Activated naive CD8-positive, alpha-beta T cell (primary cell): ENCODE measurements around the gene PTPRN2.

Experiments
- H3K27ac Mint-ChIP-seq: one replicate; pipeline ENCODE4 v1.8.0; 2021; ENCODE audit warnings: mixed read lengths
- H3K27me3 Mint-ChIP-seq: one replicate; pipeline ENCODE4 v1.8.0; 2021; ENCODE audit warnings: mixed read lengths
- H3K36me3 Mint-ChIP-seq: one replicate; pipeline ENCODE4 v1.8.0; 2021; ENCODE audit warnings: mixed read lengths
- H3K4me1 Mint-ChIP-seq: one replicate; pipeline ENCODE4 v1.8.0; 2021; ENCODE audit warnings: low read depth, mixed read lengths
- H3K4me3 Mint-ChIP-seq: one replicate; pipeline ENCODE4 v1.8.0; 2021; ENCODE audit warnings: mild to moderate bottlenecking, mixed read lengths
- H3K9me3 Mint-ChIP-seq: one replicate; pipeline ENCODE4 v1.8.0; 2021; ENCODE audit warnings: low read depth, mixed read lengths

Gene PTPRN2

GRCh38 chr7:157803906-157804305, 783.7 kb downstream of the PTPRN2 start:
- no peak overlapping the region for H3K27ac Mint-ChIP-seq
- no peaks in the 10 kb centered on the region for H3K4me1 Mint-ChIP-seq
- no peaks in the 10 kb centered on the region for H3K27me3 Mint-ChIP-seq
- H3K36me3 Mint-ChIP-seq = no peaks in the 10 kb centered on the region
- no peak overlapping the region for H3K4me3 Mint-ChIP-seq
- H3K9me3 Mint-ChIP-seq = no peaks in the 10 kb centered on the region

GRCh38 chr7:157801971-157802675, 785.5 kb downstream of the PTPRN2 start:
- Mint-ChIP-seq H3K27me3 (no peaks in the 10 kb centered on the region), H3K4me1 (no peaks in the 10 kb centered on the region), H3K9me3 (no peaks in the 10 kb centered on the region), H3K4me3 (no peak overlapping the region), H3K27ac (no peak overlapping the region), H3K36me3 (no peaks in the 10 kb centered on the region)

GRCh38 chr7:157801113-157801512, 786.5 kb downstream of the PTPRN2 start:
- H3K4me3 Mint-ChIP-seq = no peak overlapping the region

DNA sequence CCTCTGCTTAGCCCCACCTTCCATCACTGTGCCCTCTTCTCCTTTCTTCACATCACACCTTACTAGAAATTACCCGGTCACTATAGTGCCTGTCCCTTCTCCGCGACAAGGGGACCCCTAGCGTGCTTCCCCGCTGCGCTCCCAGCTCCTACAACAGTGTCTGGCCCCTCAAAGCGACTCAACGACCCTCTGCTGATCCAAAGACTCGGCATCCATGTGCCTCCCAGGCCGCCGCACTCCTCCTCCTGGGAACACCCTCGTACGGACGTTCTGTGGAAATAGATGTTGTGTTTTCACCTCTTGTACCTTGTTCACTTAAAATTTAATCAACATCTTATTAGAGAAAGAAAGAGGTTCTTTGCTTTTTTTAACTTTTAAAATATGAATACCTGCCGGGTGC, 787.3 kb downstream of the PTPRN2 start:
- no peaks in the 10 kb centered on the region for H3K27me3 Mint-ChIP-seq
- H3K27ac Mint-ChIP-seq = no peak overlapping the region
- H3K36me3 Mint-ChIP-seq = no peaks in the 10 kb centered on the region
- H3K4me3 Mint-ChIP-seq = no peak overlapping the region
- no peaks in the 10 kb centered on the region for H3K4me1 Mint-ChIP-seq
- H3K9me3 Mint-ChIP-seq = no peaks in the 10 kb centered on the region

More at GRCh38 chr7:157801113-157801512, 786.5 kb downstream of the PTPRN2 start:
- Mint-ChIP-seq H3K36me3 (no peaks in the 10 kb centered on the region), H3K9me3 (no peaks in the 10 kb centered on the region), H3K4me1 (no peaks in the 10 kb centered on the region), H3K27me3 (no peaks in the 10 kb centered on the region), H3K27ac (no peak overlapping the region)

DNA sequence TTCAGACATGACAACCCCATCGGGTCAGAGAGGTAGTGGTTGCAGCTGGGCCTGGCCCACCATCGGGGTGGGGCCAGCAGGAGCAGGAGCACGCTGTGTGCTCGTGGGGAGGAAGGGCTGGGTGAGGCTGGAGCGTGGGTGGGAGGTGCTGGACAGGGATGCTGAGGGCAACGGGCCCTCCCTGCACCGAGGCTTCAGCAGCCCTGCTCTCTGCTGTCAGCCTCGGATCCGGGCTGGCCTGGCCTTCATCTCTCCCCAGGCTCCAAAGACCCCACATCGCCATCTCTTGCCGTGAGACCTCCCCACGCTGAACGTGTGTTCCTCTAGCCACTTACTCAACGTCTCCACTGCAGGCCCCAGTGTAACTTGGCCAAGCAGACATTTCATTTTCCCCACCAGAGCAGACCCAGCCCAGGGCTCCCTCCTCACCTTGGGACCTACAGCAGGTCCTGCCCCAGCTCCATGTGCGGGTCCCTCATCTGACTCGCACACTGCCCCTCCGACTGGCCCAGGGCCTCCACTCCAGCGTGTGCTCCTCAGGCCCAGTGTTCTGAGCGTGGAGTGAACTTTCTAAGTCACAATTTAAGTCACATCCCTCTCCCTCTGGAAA, 788.4 kb downstream of the PTPRN2 start:
- Mint-ChIP-seq H3K27me3 (peaks cover 3% of the 10 kb centered on the region), H3K4me1 (no peaks in the 10 kb centered on the region), H3K36me3 (no peaks in the 10 kb centered on the region), H3K9me3 (no peaks in the 10 kb centered on the region), H3K4me3 (no peak overlapping the region), H3K27ac (no peak overlapping the region)

GRCh38 chr7:157797361-157797760, 790.3 kb downstream of the PTPRN2 start:
- Mint-ChIP-seq H3K27me3 (peaks cover 4% of the 10 kb centered on the region), H3K4me3 (no peak overlapping the region), H3K9me3 (no peaks in the 10 kb centered on the region), H3K27ac (no peak overlapping the region), H3K36me3 (no peaks in the 10 kb centered on the region), H3K4me1 (no peaks in the 10 kb centered on the region)

- Mint-ChIP-seq H3K27ac (no peak overlapping the region), H3K4me3 (no peak overlapping the region), H3K27me3 (peaks cover 4% of the 10 kb centered on the region), H3K4me1 (no peaks in the 10 kb centered on the region), H3K9me3 (no peaks in the 10 kb centered on the region), H3K36me3 (no peaks in the 10 kb centered on the region)
Measured at GRCh38 chr7:157796846-157797245, 790.8 kb downstream of the PTPRN2 start.

- H3K4me3 Mint-ChIP-seq = no peak overlapping the region
- H3K9me3 Mint-ChIP-seq = no peaks in the 10 kb centered on the region
- no peaks in the 10 kb centered on the region for H3K36me3 Mint-ChIP-seq
- H3K4me1 Mint-ChIP-seq = no peaks in the 10 kb centered on the region
- peaks cover 4% of the 10 kb centered on the region for H3K27me3 Mint-ChIP-seq
- no peak overlapping the region for H3K27ac Mint-ChIP-seq
Measured at GRCh38 chr7:157795643-157796042, 792.0 kb downstream of the PTPRN2 start.

GRCh38 chr7:157795199-157795598, 792.4 kb downstream of the PTPRN2 start:
- H3K36me3 Mint-ChIP-seq = no peaks in the 10 kb centered on the region

DNA sequence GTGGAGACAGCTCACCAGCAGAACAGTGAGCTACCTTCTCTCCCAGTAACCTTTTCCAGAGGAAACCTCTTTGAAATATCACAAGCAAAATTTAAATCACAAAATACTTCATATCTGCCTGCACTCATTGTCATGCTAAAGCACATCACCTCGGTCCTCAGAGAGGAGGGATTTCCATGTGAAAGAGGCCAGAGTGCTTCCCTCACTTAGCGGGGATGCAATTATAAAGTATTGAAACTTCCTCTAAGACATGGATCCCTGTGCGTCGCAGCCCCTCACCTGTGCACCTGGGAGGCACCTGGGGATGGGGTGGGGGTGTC, 792.9 kb downstream of the PTPRN2 start:
- H3K9me3 Mint-ChIP-seq = no peaks in the 10 kb centered on the region
- peaks cover 4% of the 10 kb centered on the region for H3K27me3 Mint-ChIP-seq
- no peaks in the 10 kb centered on the region for H3K36me3 Mint-ChIP-seq
- H3K4me1 Mint-ChIP-seq = peaks cover under 1% of the 10 kb centered on the region
- H3K4me3 Mint-ChIP-seq = no peak overlapping the region
- no peak overlapping the region for H3K27ac Mint-ChIP-seq

More at GRCh38 chr7:157795199-157795598, 792.4 kb downstream of the PTPRN2 start:
- Mint-ChIP-seq H3K27ac (no peak overlapping the region), H3K4me3 (no peak overlapping the region), H3K4me1 (no peaks in the 10 kb centered on the region), H3K27me3 (peaks cover 4% of the 10 kb centered on the region), H3K9me3 (no peaks in the 10 kb centered on the region)

DNA sequence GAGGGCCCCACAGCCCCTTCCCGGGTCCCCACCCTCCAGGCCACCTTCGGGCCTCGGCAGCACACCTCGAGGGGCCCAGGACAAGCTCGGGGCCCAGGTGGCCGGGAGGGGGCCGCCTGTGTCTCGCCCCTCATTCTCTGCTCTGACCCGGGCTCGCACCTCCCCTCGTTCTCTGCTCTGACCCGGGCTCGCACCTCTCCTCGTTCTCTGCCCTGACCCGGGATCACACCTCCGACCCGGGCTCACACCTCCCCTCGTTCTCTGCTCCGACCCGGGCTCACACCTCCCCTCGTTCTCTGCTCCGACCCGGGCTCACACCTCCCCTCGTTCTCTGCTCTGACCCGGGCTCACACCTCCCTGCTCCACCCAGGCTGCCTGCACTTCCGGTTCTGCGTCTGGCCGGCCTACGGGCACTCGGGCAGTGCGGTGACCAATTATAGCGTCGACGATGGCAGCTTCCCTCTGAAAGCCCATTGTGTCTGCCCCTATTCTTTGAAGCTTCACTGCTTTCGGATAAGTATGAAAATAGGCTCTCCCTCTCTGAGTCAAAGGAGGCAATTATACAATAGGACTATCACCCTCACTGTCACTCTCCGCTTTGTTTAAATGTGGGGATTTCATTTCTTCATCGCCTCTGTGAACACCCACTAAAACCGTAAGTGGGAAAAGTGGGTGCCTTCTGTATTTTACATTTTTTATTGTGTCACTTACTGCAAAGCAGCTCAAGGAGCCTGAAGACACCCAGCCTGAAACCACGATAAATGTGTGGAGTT, 793.5 kb downstream of the PTPRN2 start:
- Mint-ChIP-seq H3K27ac (no peak overlapping the region), H3K9me3 (no peaks in the 10 kb centered on the region), H3K4me3 (no peak overlapping the region), H3K36me3 (no peaks in the 10 kb centered on the region), H3K4me1 (peaks cover 2% of the 10 kb centered on the region), H3K27me3 (peaks cover 4% of the 10 kb centered on the region)

- Mint-ChIP-seq H3K9me3 (no peaks in the 10 kb centered on the region), H3K27ac (no peak overlapping the region), H3K36me3 (no peaks in the 10 kb centered on the region), H3K27me3 (peaks cover 4% of the 10 kb centered on the region), H3K4me3 (no peak overlapping the region), H3K4me1 (peaks cover 2% of the 10 kb centered on the region)
Measured at GRCh38 chr7:157793087-157793353, 794.6 kb downstream of the PTPRN2 start.

GRCh38 chr7:157792241-157793086, 795.2 kb downstream of the PTPRN2 start:
- no peaks in the 10 kb centered on the region for H3K9me3 Mint-ChIP-seq
- no peaks in the 10 kb centered on the region for H3K36me3 Mint-ChIP-seq

DNA sequence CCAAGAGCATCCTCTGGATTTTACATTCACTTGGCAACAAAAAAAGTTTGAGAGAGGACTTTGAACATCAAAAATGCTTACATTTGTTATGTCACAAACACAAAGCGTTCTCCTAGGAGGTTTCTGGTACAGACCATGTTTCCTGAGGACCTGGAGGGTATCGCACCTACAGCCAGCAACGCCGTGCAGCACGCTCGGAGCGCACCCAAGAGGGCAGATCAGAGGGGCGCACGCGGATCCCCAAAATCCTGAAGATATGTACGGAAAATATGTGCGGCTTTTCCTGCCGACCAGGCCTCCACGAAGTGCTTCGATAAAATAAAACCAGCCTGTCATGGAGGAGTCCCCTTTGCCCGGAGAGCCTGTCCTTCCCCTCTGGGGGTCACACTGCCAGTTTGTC, 796.0 kb downstream of the PTPRN2 start:
- no peak overlapping the region for H3K27ac Mint-ChIP-seq
- H3K4me3 Mint-ChIP-seq = no peak overlapping the region
- peaks cover 2% of the 10 kb centered on the region for H3K4me1 Mint-ChIP-seq
- peaks cover 4% of the 10 kb centered on the region for H3K27me3 Mint-ChIP-seq
- no peaks in the 10 kb centered on the region for H3K9me3 Mint-ChIP-seq
- no peaks in the 10 kb centered on the region for H3K36me3 Mint-ChIP-seq

More at GRCh38 chr7:157792241-157793086, 795.2 kb downstream of the PTPRN2 start:
- H3K27me3 Mint-ChIP-seq = peaks cover 4% of the 10 kb centered on the region
- H3K27ac Mint-ChIP-seq = no peak overlapping the region
- H3K4me3 Mint-ChIP-seq = no peak overlapping the region
- H3K4me1 Mint-ChIP-seq = peaks cover 2% of the 10 kb centered on the region

GRCh38 chr7:157791261-157791660, 796.4 kb downstream of the PTPRN2 start:
- no peak overlapping the region for H3K27ac Mint-ChIP-seq
- H3K4me3 Mint-ChIP-seq = no peak overlapping the region
- peaks cover 2% of the 10 kb centered on the region for H3K4me1 Mint-ChIP-seq
- no peaks in the 10 kb centered on the region for H3K36me3 Mint-ChIP-seq
- no peaks in the 10 kb centered on the region for H3K9me3 Mint-ChIP-seq
- H3K27me3 Mint-ChIP-seq = peaks cover 4% of the 10 kb centered on the region
